C1 segment of cervical spinal cord (tissue), 14 donors: ENCODE measurements around the gene ASPDH.

Source experiments
- DNase-seq, 14 donors: peaks; one replicate each; lab custom pipeline; 2025; lab: John Stamatoyannopoulos, UW

Gene ASPDH

GRCh38 chr19:50513746-50514345 lies at the start of gene ASPDH:
ASPDH (minus strand) TSS chr19:50513913; CDS start chr19:50513823, 90 bp downstream.
- DNase-seq, result peak in 7 of 14 donors; percentile 25 to 82 (median 61)

GRCh38 chr19:50562996-50563395 lies 49.3 kb upstream of the ASPDH start:
- peak in 1 of 14 donors; percentile 10 for DNase-seq

- DNase-seq, result no peak
These were observed 48.6 kb upstream of the ASPDH start for GRCh38 chr19:50562329-50562728.

- DNase-seq, result no peak
These were observed 45.9 kb upstream of the ASPDH start for GRCh38 chr19:50559636-50560035.

GRCh38 chr19:50558449-50558848 lies 44.7 kb upstream of the ASPDH start:
- no peak for DNase-seq

- no peak for DNase-seq
These were observed 44.3 kb upstream of the ASPDH start for GRCh38 chr19:50558039-50558438.

- DNase-seq, result no peak
These were observed 43.4 kb upstream of the ASPDH start for GRCh38 chr19:50557009-50557613.

- DNase-seq, result peak in 13 of 14 donors; percentile 32 to 85 (median 72)
These were observed 42.7 kb upstream of the ASPDH start for GRCh38 chr19:50556282-50557008.

GRCh38 chr19:50555450-50556281 lies 42.0 kb upstream of the ASPDH start:
- DNase-seq, result peak in 4 of 14 donors; percentile 12 to 82 (median 24)

- DNase-seq, result no peak
These were observed 41.3 kb upstream of the ASPDH start for GRCh38 chr19:50555033-50555432.

- DNase-seq, result no peak
These were observed 40.5 kb upstream of the ASPDH start for GRCh38 chr19:50554212-50554611.

GRCh38 chr19:50553134-50553703 lies 39.5 kb upstream of the ASPDH start:
- no peak for DNase-seq

- DNase-seq, result no peak
These were observed 38.8 kb upstream of the ASPDH start for GRCh38 chr19:50552540-50552939.

- peak in 12 of 14 donors; percentile 23 to 80 (median 60) for DNase-seq
These were observed 38.0 kb upstream of the ASPDH start for GRCh38 chr19:50551715-50552187.

GRCh38 chr19:50551034-50551714 lies 37.5 kb upstream of the ASPDH start:
- peak in 7 of 14 donors; percentile 29 to 58 (median 43) for DNase-seq

- DNase-seq, result peak in 5 of 14 donors; percentile 12 to 52 (median 28)
These were observed 36.9 kb upstream of the ASPDH start for GRCh38 chr19:50550594-50550966.

- DNase-seq, result peak in 3 of 14 donors; percentile 37 to 47 (median 40)
These were observed 36.3 kb upstream of the ASPDH start for GRCh38 chr19:50549927-50550593.

GRCh38 chr19:50549059-50549926 lies 35.6 kb upstream of the ASPDH start:
- DNase-seq, result peak in 4 of 14 donors; percentile 14 to 40 (median 29)
